Loucy (cell line): ENCODE measurements around the gene ACAP1.
"Not testable (repeated sequence)": the region's sequence is repeated elsewhere in the genome, so short reads cannot be mapped to it uniquely, and the experiment has no call there.

ENCODE experiments used
- H2AFZ ChIP-seq: fragments of 200-600 bp; sonication (generic); 2 replicates; pipeline ENCODE4 v1.6.0; 2016; ENCODE audit warnings: antibody characterized with exemption, mild to moderate bottlenecking, low read length, moderate library complexity
- H3F3A ChIP-seq: fragments of 200-600 bp; 2 replicates; pipeline ENCODE4 v1.6.0; 2016; ENCODE audit warnings: antibody characterized with exemption, low read depth, mild to moderate bottlenecking
- H3K27me3 ChIP-seq: fragments of 200-600 bp; sonication (generic); 2 replicates; pipeline ENCODE4 v1.6.1; 2014; ENCODE audit warnings: low read length, mild to moderate bottlenecking; ENCODE audit not compliant: insufficient read depth, poor library complexity, severe bottlenecking
- H3K36me3 ChIP-seq: fragments of 200-600 bp; sonication (generic); 2 replicates; pipeline ENCODE4 v1.6.1; 2016; ENCODE audit warnings: low read length; ENCODE audit not compliant: insufficient read depth
- H3K4me1 ChIP-seq: fragments of 200-600 bp; sonication (generic); 2 replicates; pipeline ENCODE4 v1.5.1; 2014; ENCODE audit warnings: low read length, mild to moderate bottlenecking; ENCODE audit not compliant: insufficient read depth, poor library complexity, severe bottlenecking
- H3K4me2 ChIP-seq: fragments of 200-600 bp; sonication (generic); 2 replicates; pipeline ENCODE4 v1.6.0; 2014; ENCODE audit warnings: antibody characterized with exemption, low read length, low read depth, mild to moderate bottlenecking; ENCODE audit not compliant: poor library complexity, severe bottlenecking
- H3K4me3 ChIP-seq: fragments of 200-600 bp; sonication (generic); 2 replicates; pipeline ENCODE4 v1.5.1; 2014; ENCODE audit warnings: low read length, mild to moderate bottlenecking, mixed read lengths; ENCODE audit not compliant: poor library complexity, severe bottlenecking
- H3K79me2 ChIP-seq: fragments of 200-600 bp; sonication (generic); 2 replicates; pipeline ENCODE4 v1.6.1; 2014; ENCODE audit warnings: low read length; ENCODE audit not compliant: insufficient read depth
- H3K9ac ChIP-seq: fragments of 200-600 bp; sonication (generic); 2 replicates; pipeline ENCODE4 v1.6.0; 2014; ENCODE audit warnings: mild to moderate bottlenecking, low read depth, low read length, moderate library complexity; ENCODE audit not compliant: poor library complexity, severe bottlenecking
- H3K9me2 ChIP-seq: fragments of 200-600 bp; sonication (generic); replicated peaks from 2 replicates; pipeline ENCODE4 v1.6.1; 2016; ENCODE audit warnings: low read depth, low read length, mixed read lengths
- H3K9me3 ChIP-seq: fragments of 200-600 bp; sonication (generic); 2 replicates; pipeline ENCODE4 v1.6.1; 2014; ENCODE audit warnings: mild to moderate bottlenecking, antibody characterized with exemption, low read length, low read depth; ENCODE audit not compliant: insufficient read depth
- H4K20me1 ChIP-seq: fragments of 200-600 bp; sonication (generic); 2 replicates; pipeline ENCODE4 v1.6.0; 2014; ENCODE audit warnings: antibody characterized with exemption, low read length, mild to moderate bottlenecking; ENCODE audit not compliant: insufficient read depth, poor library complexity, severe bottlenecking
- CTCF ChIP-seq: fragments of 200-600 bp; sonication (generic); conservative IDR thresholded peaks from 2 replicates; pipeline ENCODE4 v1.5.1; 2014; ENCODE audit warnings: mild to moderate bottlenecking, antibody characterized with exemption, low read length
- EZH2phosphoT487 ChIP-seq: fragments of 200-600 bp; IDR thresholded peaks from 2 replicates; pipeline ENCODE4 v1.6.1; 2018; ENCODE audit warnings: antibody characterized with exemption, mild to moderate bottlenecking, moderate library complexity, borderline replicate concordance

ACAP1 gene

GRCh38 chr17:7361906-7362305 lies 25.6 kb downstream of the ACAP1 start:
- Histone ChIP-seq H3K27me3 (no peaks in the 10 kb centered on the region), H3K9me3 (no peaks in the 10 kb centered on the region), H3K9ac (no peak overlapping the region), H3K4me2 (no peak overlapping the region), H3K9me2 (no peaks in the 10 kb centered on the region), H2AFZ (no peak overlapping the region), H3F3A (no peaks in the 10 kb centered on the region), H3K36me3 (no peaks in the 10 kb centered on the region), H3K4me3 (no peak overlapping the region), H4K20me1 (no peaks in the 10 kb centered on the region), H3K4me1 (no peaks in the 10 kb centered on the region), H3K79me2 (no peaks in the 10 kb centered on the region)
- no peak for TF ChIP-seq EZH2phosphoT487
- TF ChIP-seq CTCF: no peak

- Histone ChIP-seq H3K9me3 (no peaks in the 10 kb centered on the region), H3F3A (no peaks in the 10 kb centered on the region), H3K9ac (no peak overlapping the region), H3K27me3 (no peaks in the 10 kb centered on the region), H3K4me2 (no peak overlapping the region), H4K20me1 (no peaks in the 10 kb centered on the region), H3K9me2 (no peaks in the 10 kb centered on the region), H3K79me2 (no peaks in the 10 kb centered on the region), H3K4me1 (no peaks in the 10 kb centered on the region), H3K36me3 (no peaks in the 10 kb centered on the region), H2AFZ (no peak overlapping the region), H3K4me3 (no peak overlapping the region)
- TF ChIP-seq EZH2phosphoT487 (no peak), CTCF (no peak)
Observed at GRCh38 chr17:7363311-7363710, 27.0 kb downstream of the ACAP1 start.

GRCh38 chr17:7365963-7366362 lies 29.6 kb downstream of the ACAP1 start:
- not testable (repeated sequence) for H3K4me2 ChIP-seq, H3K4me3 ChIP-seq, H3F3A ChIP-seq, H3K4me1 ChIP-seq, H3K9me3 ChIP-seq, H3K9ac ChIP-seq, H2AFZ ChIP-seq, H3K9me2 ChIP-seq, H3K27me3 ChIP-seq, H3K36me3 ChIP-seq, H4K20me1 ChIP-seq, H3K79me2 ChIP-seq

GRCh38 chr17:7367083-7367482 lies 30.8 kb downstream of the ACAP1 start:
- no peak overlapping the region for H3K4me3 ChIP-seq
- H3K36me3 ChIP-seq: no peaks in the 10 kb centered on the region
- no peak overlapping the region for H3K4me2 ChIP-seq
- no peaks in the 10 kb centered on the region for H4K20me1 ChIP-seq
- no peaks in the 10 kb centered on the region for H3F3A ChIP-seq
- no peak overlapping the region for H3K9ac ChIP-seq
- no peaks in the 10 kb centered on the region for H3K4me1 ChIP-seq
- TF ChIP-seq EZH2phosphoT487 (no peak), CTCF (no peak)
- no peaks in the 10 kb centered on the region for H3K27me3 ChIP-seq
- H3K9me3 ChIP-seq: no peaks in the 10 kb centered on the region
- H3K9me2 ChIP-seq: no peaks in the 10 kb centered on the region
- H2AFZ ChIP-seq: no peak overlapping the region
- no peaks in the 10 kb centered on the region for H3K79me2 ChIP-seq
